ENCODE results near the gene CFAP57.

DNA sequence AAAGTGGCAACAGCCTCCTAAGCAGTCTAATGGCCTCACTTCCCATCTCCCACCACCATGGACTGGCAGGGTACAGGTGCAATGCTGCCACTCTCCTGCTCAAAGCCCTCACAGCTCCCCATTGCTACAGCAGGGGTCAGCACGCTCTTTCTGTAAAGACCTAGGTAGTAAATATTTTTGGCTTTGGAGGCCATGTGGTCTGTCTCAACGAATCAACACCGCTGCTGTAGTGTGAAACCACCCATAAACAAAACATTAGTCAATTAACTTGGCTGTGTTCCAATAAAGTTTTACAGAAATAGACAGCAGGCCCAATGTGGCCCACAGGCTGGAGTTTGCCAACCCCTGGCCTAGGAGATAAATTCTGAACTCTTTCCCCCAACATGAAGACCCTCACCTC, 53.0 kb downstream of the CFAP57 start:
- no peak for TF ChIP-seq CTCF (IDR thresholded peaks at IDR 0.05)
- TF ChIP-seq POLR2A (IDR thresholded peaks at IDR 0.05): no peak

All from prostate gland (tissue), 2 donors.